HEK293 (cell line): Measurements from ENCODE around the gene COL5A1.

Source experiments
- CTCF ChIA-PET: fragments of 350-600 bp; formaldehyde crosslinking; extraction: SDS; loops from one replicate; lab custom pipeline; 2021; ENCODE audit warnings: antibody characterized with exemption; lab: Yijun Ruan, JAX
- POLR2A ChIA-PET: fragments of 300-600 bp; formaldehyde crosslinking; extraction: SDS; loops from one replicate; lab custom pipeline; 2020; ENCODE audit warnings: antibody characterized with exemption, inconsistent platforms; lab: Yijun Ruan, JAX
- H3K27ac ChIP-seq: fragments of 200-500 bp; sonication (Bioruptor generic); 2 replicates; pipeline ENCODE4 v1.5.1; 2014; ENCODE audit warnings: low read depth, low read length, control low read depth, inconsistent platforms; ENCODE audit errors: extremely low read depth
- H3K36me3 ChIP-seq, 2 experiments: fragments of 200-500 bp in 1 of 2; sonication (Bioruptor generic) in 1 of 2; 1 replicate in 1 of 2; 2 replicates in 1 of 2; pipeline ENCODE4 v1.5.1; 2014 to 2017; ENCODE audit warnings: inconsistent platforms in 2 of 2, low read length in 2 of 2; ENCODE audit not compliant: control insufficient read depth in 2 of 2, insufficient read depth in 1 of 2
- H3K4me1 ChIP-seq: fragments of 200-500 bp; sonication (Bioruptor generic); 2 replicates; pipeline ENCODE4 v1.5.1; 2014; ENCODE audit warnings: mild to moderate bottlenecking, low read length, inconsistent platforms; ENCODE audit not compliant: control insufficient read depth, insufficient read depth
- H3K4me3 ChIP-seq: 2 replicates; pipeline ENCODE4 v1.5.1; 2011; ENCODE audit warnings: low read depth, mild to moderate bottlenecking, control low read depth, low read length, moderate library complexity
- H3K9me3 ChIP-seq: fragments of 200-500 bp; sonication (Bioruptor generic); 2 replicates; pipeline ENCODE4 v1.5.1; 2014; ENCODE audit warnings: low read depth, low read length, inconsistent platforms; ENCODE audit not compliant: control insufficient read depth, insufficient read depth
- GLI2 ChIP-seq: fragments of 450-650 bp; formaldehyde crosslinking; IDR thresholded peaks from 2 replicates; pipeline ENCODE4; 2017; ENCODE audit warnings: missing biosample characterization, missing genetic modification characterization, low read depth, borderline replicate concordance
- KLF1 ChIP-seq: fragments of 450-650 bp; formaldehyde crosslinking; IDR thresholded peaks from 2 replicates; pipeline ENCODE4 v1.5.1; 2016; ENCODE audit warnings: missing biosample characterization, missing genetic modification characterization
- KLF16 ChIP-seq: fragments of 450-650 bp; formaldehyde crosslinking; IDR thresholded peaks from 2 replicates; pipeline ENCODE4 v1.5.1; 2017; ENCODE audit warnings: missing biosample characterization, missing genetic modification characterization
- PBX3 ChIP-seq: sonication (generic); formaldehyde crosslinking; IDR thresholded peaks from 2 replicates; pipeline ENCODE4 v1.8.1; 2022; ENCODE audit warnings: mild to moderate bottlenecking, moderate library complexity, missing genetic modification reagents
- SALL2 ChIP-seq: fragments of 450-650 bp; formaldehyde crosslinking; IDR thresholded peaks from 2 replicates; pipeline ENCODE4 v1.5.0; 2017; ENCODE audit warnings: missing biosample characterization, mild to moderate bottlenecking, missing genetic modification characterization, borderline replicate concordance
- TCF7L2 ChIP-seq: IDR thresholded peaks from 2 replicates; pipeline ENCODE4 v1.6.1; 2011; ENCODE audit warnings: low read depth, mild to moderate bottlenecking, inconsistent platforms, low read length, moderate library complexity, borderline replicate concordance
- ZBTB20 ChIP-seq: fragments of 450-650 bp; formaldehyde crosslinking; IDR thresholded peaks from 2 replicates; pipeline ENCODE4 v1.5.1; 2016; ENCODE audit warnings: missing biosample characterization, missing genetic modification characterization
- ZBTB7A ChIP-seq: fragments of 450-650 bp; formaldehyde crosslinking; IDR thresholded peaks from 2 replicates; pipeline ENCODE4 v1.5.1; 2016; ENCODE audit warnings: low read depth, missing biosample characterization, missing genetic modification characterization
- ZIC2 ChIP-seq: fragments of 450-650 bp; formaldehyde crosslinking; IDR thresholded peaks from 2 replicates; pipeline ENCODE4 v1.5.1; 2016; ENCODE audit warnings: missing biosample characterization, missing genetic modification characterization
- ZNF121 ChIP-seq: fragments of 450-650 bp; formaldehyde crosslinking; IDR thresholded peaks from 2 replicates; pipeline ENCODE4 v1.5.1; 2016; ENCODE audit warnings: missing biosample characterization, missing genetic modification characterization
- ZNF174 ChIP-seq: fragments of 450-650 bp; formaldehyde crosslinking; IDR thresholded peaks from 2 replicates; pipeline ENCODE4 v1.5.0; 2017; ENCODE audit warnings: missing biosample characterization, mild to moderate bottlenecking, missing genetic modification characterization
- ZNF184 ChIP-seq: fragments of 450-650 bp; IDR thresholded peaks from 2 replicates; pipeline ENCODE4 v1.5.1; 2018; ENCODE audit warnings: missing biosample characterization, mild to moderate bottlenecking, missing genetic modification characterization
- ZNF221 ChIP-seq: fragments of 450-650 bp; formaldehyde crosslinking; IDR thresholded peaks from 2 replicates; pipeline ENCODE4 v1.5.1; 2017; ENCODE audit warnings: missing biosample characterization, missing genetic modification characterization, borderline replicate concordance
- ZNF350 ChIP-seq: fragments of 450-650 bp; formaldehyde crosslinking; IDR thresholded peaks from 2 replicates; pipeline ENCODE4 v1.5.0; 2017; ENCODE audit warnings: missing biosample characterization, mild to moderate bottlenecking, missing genetic modification characterization
- ZNF366 ChIP-seq: fragments of 450-650 bp; formaldehyde crosslinking; conservative IDR thresholded peaks from 2 replicates; pipeline ENCODE4 v1.5.1; 2016; ENCODE audit warnings: missing biosample characterization, missing genetic modification characterization
- ZNF571 ChIP-seq: fragments of 450-650 bp; formaldehyde crosslinking; IDR thresholded peaks from 2 replicates; pipeline ENCODE4 v1.5.0; 2017; ENCODE audit warnings: missing biosample characterization, missing genetic modification characterization
- ZNF585B ChIP-seq: fragments of 450-650 bp; formaldehyde crosslinking; IDR thresholded peaks from 2 replicates; pipeline ENCODE4 v1.5.1; 2016; ENCODE audit warnings: missing biosample characterization, missing genetic modification characterization
- ZNF596 ChIP-seq: fragments of 450-650 bp; IDR thresholded peaks from 2 replicates; pipeline ENCODE4 v1.5.0; 2018; ENCODE audit warnings: missing biosample characterization, mild to moderate bottlenecking, missing genetic modification characterization, moderate library complexity
- ZNF701 ChIP-seq: fragments of 450-650 bp; formaldehyde crosslinking; IDR thresholded peaks from 2 replicates; pipeline ENCODE4 v1.5.1; 2016; ENCODE audit warnings: missing biosample characterization, missing genetic modification characterization
- ZNF768 ChIP-seq: fragments of 450-650 bp; formaldehyde crosslinking; IDR thresholded peaks from 2 replicates; pipeline ENCODE4 v1.5.1; 2018; ENCODE audit warnings: missing biosample characterization, mild to moderate bottlenecking, missing genetic modification characterization

Gene COL5A1

GRCh38 chr9:134656334-134657006 lies 14.9 kb downstream of the COL5A1 start:
- ChIA-PET CTCF (interaction anchor here (0.8 to 2.9 kb wide), 8 partner anchors 10 to 213 kb away, joined by 3 to 33 read pairs (median 4); no protein-coding TSS in a partner anchor), POLR2A (interaction anchor here (1.3 kb wide), 1 partner anchor 11 kb away, joined by 5 read pairs; no protein-coding TSS in a partner anchor)
- no peak overlapping the region for H3K27ac ChIP-seq
- 0 out of 2 replicates have a peak, but pooled peaks have one; percentile 27 for TF ChIP-seq ZIC2
- no peak for TF ChIP-seq ZNF596 (tag by site-specific recombination)
- no peak for TF ChIP-seq ZNF571
- no peak for TF ChIP-seq ZBTB7A
- no peak for TF ChIP-seq ZNF174 (tag by site-specific recombination)
- no peak for TF ChIP-seq SALL2 (tag by site-specific recombination)
- no peak for TF ChIP-seq ZNF366 (tag by site-specific recombination)
- no peak for TF ChIP-seq ZNF221 (tag by site-specific recombination)
- no peak for TF ChIP-seq ZNF184
- TF ChIP-seq ZNF768 (tag by site-specific recombination), result peak; percentile 79; the same call in 1 of the 2 replicates
- TF ChIP-seq KLF16, result no peak
- no peak for TF ChIP-seq GLI2 (tag by site-specific recombination)
- no peaks in the 10 kb centered on the region for H3K9me3 ChIP-seq
- no peaks in the 10 kb centered on the region for H3K36me3 ChIP-seq
- H3K4me1 ChIP-seq, result no peaks in the 10 kb centered on the region
- H3K4me3 ChIP-seq, result no peak overlapping the region

DNA sequence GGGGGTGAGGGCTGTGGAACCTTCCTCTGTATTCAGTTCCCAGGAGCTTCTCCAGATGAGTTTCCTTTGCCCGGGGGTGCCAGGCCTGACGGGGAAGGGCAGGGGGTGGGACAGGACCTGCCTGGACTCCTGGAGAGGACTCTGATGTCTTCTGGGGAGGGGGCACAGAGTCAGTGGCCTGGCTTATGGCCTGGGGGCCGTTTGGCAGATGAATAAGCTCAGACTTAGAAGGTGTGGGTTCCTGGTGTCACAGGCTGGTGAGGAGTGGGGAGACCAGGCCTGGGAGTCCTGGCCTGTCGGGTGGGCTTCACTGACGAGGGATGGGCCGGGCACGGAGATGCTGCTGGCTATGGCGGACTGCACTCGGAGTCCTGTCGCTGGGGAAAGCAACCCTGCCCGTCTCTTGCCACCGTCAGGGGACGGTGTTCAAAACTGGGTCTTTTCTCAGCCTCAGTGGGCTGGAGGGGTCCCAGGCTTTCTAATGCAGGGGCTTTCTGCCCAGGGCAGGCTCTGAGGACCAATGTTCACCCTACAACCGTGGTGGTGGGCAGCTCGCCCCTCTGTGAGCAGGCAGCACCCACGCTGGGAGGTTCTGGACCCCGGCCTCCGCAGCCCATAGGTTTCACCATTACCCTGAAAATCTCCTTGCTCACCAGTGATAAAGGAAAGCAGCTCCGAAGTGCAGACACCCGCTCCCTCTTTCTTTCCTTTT lies 16.2 kb downstream of the COL5A1 start:
- POLR2A ChIA-PET, result no interaction called here
- H3K9me3 ChIP-seq, result no peaks in the 10 kb centered on the region
- TF ChIP-seq TCF7L2 (no peak), ZBTB20 (tag by site-specific recombination) (no peak), ZNF596 (tag by site-specific recombination) (no peak), ZIC2 (no peak), PBX3 (CRISPR knock-in tag) (no peak)
- TF ChIP-seq, all 188 proteins: peak for 0
- H3K4me3 ChIP-seq, result no peak overlapping the region
- no peak overlapping the region for H3K27ac ChIP-seq
- no peaks in the 10 kb centered on the region for H3K4me1 ChIP-seq
- no peaks in the 10 kb centered on the region for H3K36me3 ChIP-seq
- CTCF ChIA-PET, result interaction anchor here (2.9 kb wide), 1 partner anchor 208 kb away, joined by 33 read pairs; no protein-coding TSS in a partner anchor

DNA sequence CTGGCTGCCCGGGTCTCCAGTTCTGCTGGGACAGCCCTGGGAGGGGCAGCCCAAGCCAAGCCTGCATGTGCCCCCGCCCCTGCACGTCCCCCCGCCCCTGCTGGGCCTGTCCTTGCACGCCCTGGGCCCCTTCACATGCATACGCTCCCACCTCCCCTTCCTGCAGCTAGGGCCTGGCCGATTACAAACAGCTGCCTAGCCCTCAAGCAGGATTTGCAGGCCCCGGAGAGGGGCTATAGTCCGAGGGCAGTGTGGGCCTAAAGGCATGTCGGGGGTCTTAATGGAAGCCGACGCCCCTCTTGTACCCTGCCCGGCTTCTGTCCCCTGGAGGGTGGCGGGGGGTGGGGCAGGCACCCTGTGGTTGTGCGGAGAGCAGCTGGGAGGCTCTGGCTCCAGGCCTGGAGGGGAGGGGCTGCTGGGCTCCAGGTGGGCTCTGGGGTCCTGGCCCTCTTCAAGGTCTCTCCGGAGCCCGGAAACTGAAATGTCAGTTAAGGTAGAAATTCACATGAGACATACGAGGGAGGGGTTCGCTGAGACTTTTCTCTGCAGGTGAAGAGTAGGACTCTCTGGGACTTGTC lies 16.9 kb downstream of the COL5A1 start:
- Histone ChIP-seq H3K4me3 (no peak overlapping the region), H3K9me3 (no peaks in the 10 kb centered on the region), H3K36me3 (no peaks in the 10 kb centered on the region)
- TF ChIP-seq ZNF701 (tag by site-specific recombination) (no peak), KLF1 (tag by site-specific recombination) (peak; percentile 78), ZNF350 (no peak), ZNF585B (tag by site-specific recombination) (no peak), ZIC2 (peak; percentile 47), ZNF121 (tag by site-specific recombination) (no peak)
- TF ChIP-seq, all 188 proteins: peak for 2
- Histone ChIP-seq H3K27ac (no peak overlapping the region), H3K4me1 (no peaks in the 10 kb centered on the region)
- POLR2A ChIA-PET, result no interaction called here
- CTCF ChIA-PET, result interaction anchor here (0.7 kb wide), 1 partner anchor 439 kb away, joined by 3 read pairs; no protein-coding TSS in a partner anchor
